OCI-LY7 (cell line): ENCODE data around the gene BMPR1B.

Source experiments
- CTCF ChIP-seq: fragments of 200-600 bp; sonication (generic); conservative IDR thresholded peaks from 2 replicates; pipeline ENCODE4 v1.5.1; 2014; ENCODE audit warnings: mild to moderate bottlenecking, antibody characterized with exemption, low read length, moderate library complexity, mixed read lengths
- EZH2phosphoT487 ChIP-seq: fragments of 200-600 bp; sonication (generic); IDR thresholded peaks from 2 replicates; pipeline ENCODE4 v1.6.1; 2018; ENCODE audit warnings: low read depth, borderline replicate concordance, mild to moderate bottlenecking, mixed run types, antibody characterized with exemption, low read length, moderate library complexity, mixed read lengths

- TF ChIP-seq CTCF (no peak), EZH2phosphoT487 (no peak)
Observed at GRCh38 chr4:94831607-94832006, 73.9 kb downstream of the BMPR1B start.
